Hepatocyte (in vitro differentiated cells): ENCODE data around the gene MCOLN2. TPM values are rescaled to one million over a fixed set of nuclear protein-coding genes. Genes with fewer than 3 reads are reported as not detected.
"Not testable (repeated sequence)": the region's sequence is repeated elsewhere in the genome, so short reads cannot be mapped to it uniquely, and the experiment has no call there.

ENCODE experiments used
- DNase-seq: peaks from one replicate; pipeline ENCODE4 v3.0.0-alpha.2; 2016; ENCODE audit warnings: low spot score
- H2AFZ ChIP-seq: fragments of 200-600 bp; sonication (generic); 2 replicates; pipeline ENCODE4 v1.6.0; 2016; ENCODE audit warnings: antibody characterized with exemption, mild to moderate bottlenecking
- H3K27ac ChIP-seq: fragments of 200-600 bp; sonication (generic); 2 replicates; pipeline ENCODE4 v1.5.1; 2016; ENCODE audit warnings: mild to moderate bottlenecking
- H3K27me3 ChIP-seq: fragments of 200-600 bp; sonication (generic); 2 replicates; pipeline ENCODE4 v1.6.1; 2016
- H3K36me3 ChIP-seq: fragments of 200-600 bp; sonication (generic); replicated peaks from 2 replicates; pipeline ENCODE4 v1.5.1; 2016; ENCODE audit warnings: low read depth; ENCODE audit not compliant: insufficient read depth
- H3K4me1 ChIP-seq: fragments of 200-600 bp; sonication (generic); 2 replicates; pipeline ENCODE4 v1.5.1; 2016; ENCODE audit warnings: mild to moderate bottlenecking, moderate library complexity; ENCODE audit not compliant: insufficient read depth
- H3K4me2 ChIP-seq: fragments of 200-600 bp; sonication (generic); 2 replicates; pipeline ENCODE4 v1.6.0; 2016
- H3K4me3 ChIP-seq: fragments of 200-600 bp; sonication (generic); 2 replicates; pipeline ENCODE4 v1.5.1; 2016; ENCODE audit warnings: mild to moderate bottlenecking
- H3K79me2 ChIP-seq: fragments of 200-600 bp; sonication (generic); 2 replicates; pipeline ENCODE4 v1.6.0; 2017; ENCODE audit warnings: mild to moderate bottlenecking
- H3K9me2 ChIP-seq: fragments of 200-600 bp; sonication (generic); replicated peaks from 2 replicates; pipeline ENCODE4 v1.6.0; 2017; ENCODE audit warnings: mild to moderate bottlenecking; ENCODE audit not compliant: insufficient read depth
- H3K9me3 ChIP-seq: fragments of 200-600 bp; sonication (generic); 2 replicates; pipeline ENCODE4 v1.5.1; 2016; ENCODE audit warnings: low read depth, mild to moderate bottlenecking
- H4K20me1 ChIP-seq: fragments of 200-600 bp; sonication (generic); 2 replicates; pipeline ENCODE4 v1.6.0; 2016; ENCODE audit warnings: mild to moderate bottlenecking; ENCODE audit not compliant: insufficient read depth, poor library complexity, severe bottlenecking
- CTCF ChIP-seq: fragments of 200-600 bp; sonication (generic); IDR thresholded peaks from 2 replicates; pipeline ENCODE4 v1.5.1; 2016; ENCODE audit warnings: antibody characterized with exemption, mild to moderate bottlenecking; ENCODE audit not compliant: poor library complexity
- EZH2 ChIP-seq: fragments of 200-600 bp; sonication (generic); IDR thresholded peaks from 2 replicates; pipeline ENCODE4 v1.6.1; 2016; ENCODE audit warnings: antibody characterized with exemption, mild to moderate bottlenecking, borderline replicate concordance
- EZH2phosphoT487 ChIP-seq: fragments of 200-600 bp; sonication (generic); IDR thresholded peaks from one replicate; pipeline ENCODE4 v1.6.1; 2018; ENCODE audit warnings: antibody characterized with exemption, mild to moderate bottlenecking, low read depth, moderate library complexity; ENCODE audit not compliant: unreplicated experiment, severe bottlenecking
- WGBS: methylation state at CpG from one replicate; pipeline ENCODE4 v1.1.6; 2016; ENCODE audit warnings: low lambda C conversion rate; ENCODE audit errors: missing lambda C conversion rate; 5-methylcytosine and 5-hydroxymethylcytosine counted together
- polyA plus RNA-seq: library from polyadenylated mRNA; unstranded; fragments of >200 nt; fragmentation: Nextera tagmentation; extraction: Ambion mirVana; gene quantifications from 2 replicates; pipeline ENCODE4 v1.2.1, GENCODE V29; 2016
- total RNA-seq: library from RNA; depleted of rRNA; stranded (reverse); fragments of >200 nt; gene quantifications from 2 replicates; pipeline ENCODE4 v1.2.3, GENCODE V29; 2014

The MCOLN2 gene
- total and polyA plus RNA-seq, 2 experiments from 2014 or later, result 0.63 to 1.2 TPM

- H3K4me3 ChIP-seq, result no peak overlapping the region
- DNase-seq, result no peak
- H3K27ac ChIP-seq, result no peak overlapping the region
- H3K79me2 ChIP-seq, result no peaks in the 10 kb centered on the region
- no peak overlapping the region for H2AFZ ChIP-seq
- no peak for TF ChIP-seq CTCF
- no peak for TF ChIP-seq EZH2phosphoT487
- no peak for TF ChIP-seq EZH2
- H3K4me1 ChIP-seq, result no peaks in the 10 kb centered on the region
- WGBS, result 69% methylated on average over 6 of the region's 6 CpGs
- no peaks in the 10 kb centered on the region for H3K9me2 ChIP-seq
- no peaks in the 10 kb centered on the region for H3K9me3 ChIP-seq
- no peaks in the 10 kb centered on the region for H3K36me3 ChIP-seq
- H3K4me2 ChIP-seq, result no peak overlapping the region
- H3K27me3 ChIP-seq, result no peaks in the 10 kb centered on the region
- no peaks in the 10 kb centered on the region for H4K20me1 ChIP-seq
Measured at GRCh38 chr1:84907095-84907827, 89.7 kb downstream of the MCOLN2 start.

DNA sequence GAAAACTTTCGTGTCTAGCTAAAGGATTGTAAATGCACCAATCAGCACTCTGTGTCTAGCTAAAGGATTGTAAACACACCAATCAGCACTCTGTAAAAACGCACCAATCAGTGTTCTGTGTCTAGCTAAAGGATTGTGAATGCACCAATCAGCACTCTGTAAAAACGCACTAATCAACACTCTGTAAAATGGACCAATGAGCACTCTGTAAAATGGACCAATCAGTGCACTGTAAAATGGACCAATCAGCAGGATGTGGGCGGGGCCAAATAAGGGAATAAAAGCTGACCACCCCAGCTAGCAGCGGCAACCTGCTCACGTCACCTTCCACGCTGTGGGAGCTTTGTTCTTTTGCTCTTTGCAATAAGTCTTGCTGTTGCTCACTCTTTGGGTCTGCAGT, 94.2 kb downstream of the MCOLN2 start:
- not testable (repeated sequence) for H3K9me2 ChIP-seq, H4K20me1 ChIP-seq, H2AFZ ChIP-seq, H3K4me3 ChIP-seq, H3K79me2 ChIP-seq, H3K36me3 ChIP-seq, DNase-seq, H3K27me3 ChIP-seq, H3K27ac ChIP-seq, H3K4me1 ChIP-seq, H3K4me2 ChIP-seq, H3K9me3 ChIP-seq
- 82% methylated on average over 7 of the region's 7 CpGs for WGBS

DNA sequence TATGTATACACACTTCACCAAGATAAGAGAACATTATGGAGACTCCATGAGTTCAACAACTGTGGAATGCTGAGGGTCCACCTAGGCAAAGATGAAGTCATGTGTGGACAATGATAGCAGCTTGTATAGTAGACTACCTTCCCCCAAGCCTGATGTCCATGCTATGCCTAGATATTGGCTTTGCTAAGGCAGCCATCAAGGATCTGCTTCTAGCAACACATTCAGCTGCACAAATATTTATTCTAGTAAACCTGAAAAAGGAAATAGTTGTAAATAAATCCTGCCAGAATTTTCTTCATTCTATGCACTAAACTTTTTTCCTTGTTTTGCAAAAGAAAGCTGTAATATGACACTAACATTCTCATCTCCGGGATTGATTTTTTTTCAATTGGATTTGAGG, 96.9 kb downstream of the MCOLN2 start:
- no peaks in the 10 kb centered on the region for H3K4me1 ChIP-seq
- H3K79me2 ChIP-seq, result no peaks in the 10 kb centered on the region
- H3K27ac ChIP-seq, result no peak overlapping the region
- H3K27me3 ChIP-seq, result peaks cover 14% of the 10 kb centered on the region
- 76% methylated on average over 1 of the region's 1 CpG for WGBS
- H3K9me3 ChIP-seq, result no peaks in the 10 kb centered on the region
- no peaks in the 10 kb centered on the region for H3K9me2 ChIP-seq
- no peak for TF ChIP-seq EZH2
- no peak for TF ChIP-seq CTCF
- no peak for TF ChIP-seq EZH2phosphoT487
- H3K36me3 ChIP-seq, result no peaks in the 10 kb centered on the region
- H3K4me3 ChIP-seq, result no peak overlapping the region
- DNase-seq, result no peak
- H3K4me2 ChIP-seq, result no peak overlapping the region
- H4K20me1 ChIP-seq, result no peaks in the 10 kb centered on the region
- H2AFZ ChIP-seq, result no peak overlapping the region

GRCh38 chr1:84896279-84896678, 100.6 kb downstream of the MCOLN2 start:
- H3K36me3 ChIP-seq, result no peaks in the 10 kb centered on the region
- no peak overlapping the region for H2AFZ ChIP-seq
- H3K4me1 ChIP-seq, result peaks cover 4% of the 10 kb centered on the region
- TF ChIP-seq CTCF (no peak), EZH2 (no peak), EZH2phosphoT487 (no peak)
- no peaks in the 10 kb centered on the region for H3K9me3 ChIP-seq
- no peaks in the 10 kb centered on the region for H3K79me2 ChIP-seq
- no peak for DNase-seq
- no peaks in the 10 kb centered on the region for H4K20me1 ChIP-seq
- no peak overlapping the region for H3K27ac ChIP-seq
- H3K9me2 ChIP-seq, result no peaks in the 10 kb centered on the region
- H3K27me3 ChIP-seq, result peaks cover 46% of the 10 kb centered on the region
- no peak overlapping the region for H3K4me2 ChIP-seq
- WGBS, result 83% methylated on average over 2 of the region's 2 CpGs
- H3K4me3 ChIP-seq, result no peak overlapping the region
